ENCODE measurements around the gene UNCX. TPM values are rescaled to one million over a fixed set of nuclear protein-coding genes. Genes with fewer than 3 reads are reported as not detected.
"Not testable (repeated sequence)": the region's sequence is repeated elsewhere in the genome, so short reads cannot be mapped to it uniquely, and the experiment has no call there.

Gene UNCX
- total and polyA plus RNA-seq, 4 donors: not detected

DNA sequence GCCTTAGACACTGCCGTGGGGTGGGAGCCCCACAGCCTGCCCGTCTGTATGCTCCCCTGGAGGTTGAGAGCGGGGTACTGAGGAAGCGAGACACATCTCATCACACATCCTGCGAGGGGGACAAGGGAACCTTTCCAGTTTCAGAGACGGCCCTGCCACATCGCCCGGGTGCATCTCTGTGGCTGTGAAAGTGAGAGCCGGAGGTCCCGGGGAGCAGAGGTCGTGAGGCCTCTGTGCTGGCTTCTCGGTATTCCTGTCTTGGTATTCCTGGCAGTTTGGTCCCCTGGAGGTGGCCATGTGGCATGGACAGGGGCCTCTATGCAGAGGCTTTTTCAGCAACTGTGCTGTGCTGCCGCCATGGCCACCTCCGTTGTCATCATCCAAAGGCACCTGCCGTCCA lies 30.8 kb upstream of the UNCX start:
- Histone ChIP-seq H3K27ac (ENCODE audit: low read depth in 1 of 2, low read length in 1 of 2) (no peak overlapping the region), H3K9ac (ENCODE audit: insufficient read depth in 1 of 2, low read length in 2 of 2) (no peak overlapping the region), H3K27me3 (ENCODE audit: control insufficient read depth in 3 of 3, insufficient read depth in 3 of 3, low read length in 2 of 3) (peaks cover 0 to 3% (median 3%) of the 10 kb centered on the region in 3 donors), H3K4me3 (no peak overlapping the region), H3K9me3 (ENCODE audit: control insufficient read depth in 4 of 4, insufficient read depth in 3 of 4, low read length in 3 of 4) (no peaks in the 10 kb centered on the region), H3K36me3 (ENCODE audit: control insufficient read depth in 4 of 4, insufficient read depth in 4 of 4, low read length in 4 of 4) (no peaks in the 10 kb centered on the region), H3K4me1 (ENCODE audit: control insufficient read depth in 5 of 5, insufficient read depth in 5 of 5, low read length in 5 of 5) (peaks cover 0 to 14% (median 4%) of the 10 kb centered on the region in 5 donors)
- no peak for DNase-seq
- 83 to 86% methylated on average over 15 of the region's 15 CpGs for WGBS, 2 donors
- ATAC-seq (ENCODE audit: insufficient read depth, low FRiP score): no peak
- no peak for TF ChIP-seq CTCF (IDR thresholded peaks at IDR 0.05; ENCODE audit: control extremely low read depth, extremely low read depth)

- H3K27me3 ChIP-seq (ENCODE audit: control insufficient read depth in 3 of 3, insufficient read depth in 3 of 3, low read length in 2 of 3); DNase-seq; H3K9me3 ChIP-seq (ENCODE audit: control insufficient read depth in 4 of 4, insufficient read depth in 3 of 4, low read length in 3 of 4); H3K9ac ChIP-seq (ENCODE audit: insufficient read depth in 1 of 2, low read length in 2 of 2); H3K36me3 ChIP-seq (ENCODE audit: control insufficient read depth in 4 of 4, insufficient read depth in 4 of 4, low read length in 4 of 4); ATAC-seq (ENCODE audit: insufficient read depth, low FRiP score); H3K27ac ChIP-seq (ENCODE audit: low read depth in 1 of 2, low read length in 1 of 2); H3K4me3 ChIP-seq: not testable (repeated sequence)
- H3K4me1 ChIP-seq (ENCODE audit: control insufficient read depth in 5 of 5, insufficient read depth in 5 of 5, low read length in 5 of 5): peaks cover 0 to 14% (median 4%) of the 10 kb centered on the region in 5 donors
- WGBS, 2 donors: 94% methylated on average over 6 of the region's 6 CpGs
Measured at GRCh38 chr7:1202914-1203313, 29.8 kb upstream of the UNCX start.

DNA sequence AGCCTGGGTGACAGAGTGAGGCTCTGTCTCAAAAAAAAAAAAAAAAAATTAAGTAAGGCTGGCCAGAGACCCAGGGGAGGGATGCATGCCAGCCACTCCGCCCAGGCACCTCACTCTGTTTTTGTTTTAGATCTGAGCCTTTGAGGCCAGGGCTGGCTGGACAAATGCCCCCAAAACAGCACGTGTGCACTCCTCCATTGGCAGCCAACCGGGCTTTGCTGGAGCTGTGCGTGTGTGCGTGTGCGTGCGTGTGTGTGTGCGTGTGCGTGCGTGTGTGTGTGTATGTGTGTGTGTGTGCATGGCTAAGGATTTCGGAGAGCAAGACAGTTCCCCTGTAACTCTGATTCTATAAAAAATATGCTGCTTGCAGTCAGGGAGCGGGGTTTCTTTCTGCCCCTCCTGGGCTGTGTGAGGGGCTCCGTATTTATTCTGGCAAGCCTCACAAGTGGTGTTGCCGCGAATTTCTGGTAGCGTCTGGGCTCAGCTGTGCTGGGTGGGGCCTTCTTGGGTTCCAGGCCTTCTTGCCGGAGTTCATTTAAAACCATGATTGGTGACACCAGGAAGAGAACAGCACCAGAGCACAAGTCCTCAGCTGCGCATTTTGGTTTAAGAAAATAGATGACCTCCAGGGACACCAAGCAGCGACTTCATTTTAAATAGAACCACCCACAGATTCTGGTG lies 28.1 kb upstream of the UNCX start:
- Histone ChIP-seq H3K27me3 (ENCODE audit: control insufficient read depth in 3 of 3, insufficient read depth in 3 of 3, low read length in 2 of 3) (peaks cover 0 to 7% (median 3%) of the 10 kb centered on the region in 3 donors), H3K27ac (ENCODE audit: low read depth in 1 of 2, low read length in 1 of 2) (no peak overlapping the region), H3K9me3 (ENCODE audit: control insufficient read depth in 4 of 4, insufficient read depth in 3 of 4, low read length in 3 of 4) (no peaks in the 10 kb centered on the region), H3K4me3 (no peak overlapping the region), H3K36me3 (ENCODE audit: control insufficient read depth in 4 of 4, insufficient read depth in 4 of 4, low read length in 4 of 4) (no peaks in the 10 kb centered on the region), H3K9ac (ENCODE audit: insufficient read depth in 1 of 2, low read length in 2 of 2) (no peak overlapping the region), H3K4me1 (ENCODE audit: control insufficient read depth in 5 of 5, insufficient read depth in 5 of 5, low read length in 5 of 5) (peaks cover 0 to 9% (median 4%) of the 10 kb centered on the region in 5 donors)
- ATAC-seq (ENCODE audit: insufficient read depth, low FRiP score) (no peak), DNase-seq (peak in 1 of 3 donors; percentile 35)
- no peak for TF ChIP-seq CTCF (IDR thresholded peaks at IDR 0.05; ENCODE audit: control extremely low read depth, extremely low read depth)
- WGBS, 2 donors: 62 to 74% methylated on average over 19 of the region's 19 CpGs

DNA sequence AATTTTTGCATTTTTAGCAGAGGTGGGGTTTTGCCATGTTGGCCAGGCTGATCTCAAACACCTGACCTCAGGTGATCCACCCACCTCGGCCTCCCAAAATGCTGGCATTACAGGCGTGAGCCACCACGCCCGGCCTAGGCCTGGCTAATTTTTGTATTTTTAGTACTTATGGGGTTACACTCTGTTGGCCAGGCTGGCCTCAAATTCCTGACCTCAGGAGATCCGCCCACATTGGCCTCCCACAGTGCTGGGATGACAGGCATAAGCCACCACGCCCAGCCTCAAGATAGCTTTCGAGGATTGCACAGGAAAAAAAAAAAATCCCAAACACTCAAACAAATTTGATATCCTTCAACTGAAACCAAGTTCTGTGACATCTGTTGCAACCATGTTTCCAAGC lies 26.9 kb upstream of the UNCX start:
- whole genome bisulfite sequencing, 2 donors: 88 to 89% methylated on average over 7 of the region's 7 CpGs
- ATAC-seq (ENCODE audit: insufficient read depth, low FRiP score); H3K9ac ChIP-seq (ENCODE audit: insufficient read depth in 1 of 2, low read length in 2 of 2); H3K27ac ChIP-seq (ENCODE audit: low read depth in 1 of 2, low read length in 1 of 2); H3K36me3 ChIP-seq (ENCODE audit: control insufficient read depth in 4 of 4, insufficient read depth in 4 of 4, low read length in 4 of 4); H3K4me1 ChIP-seq (ENCODE audit: control insufficient read depth in 5 of 5, insufficient read depth in 5 of 5, low read length in 5 of 5); DNase-seq; H3K4me3 ChIP-seq; H3K9me3 ChIP-seq (ENCODE audit: control insufficient read depth in 4 of 4, insufficient read depth in 3 of 4, low read length in 3 of 4): not testable (repeated sequence)
- peaks cover 0 to 14% (median 9%) of the 10 kb centered on the region in 3 donors for H3K27me3 ChIP-seq (ENCODE audit: control insufficient read depth in 3 of 3, insufficient read depth in 3 of 3, low read length in 2 of 3)

Measured in lung (tissue), 12 donors.